ENCODE data around the gene PLPP3.

The PLPP3 gene

DNA sequence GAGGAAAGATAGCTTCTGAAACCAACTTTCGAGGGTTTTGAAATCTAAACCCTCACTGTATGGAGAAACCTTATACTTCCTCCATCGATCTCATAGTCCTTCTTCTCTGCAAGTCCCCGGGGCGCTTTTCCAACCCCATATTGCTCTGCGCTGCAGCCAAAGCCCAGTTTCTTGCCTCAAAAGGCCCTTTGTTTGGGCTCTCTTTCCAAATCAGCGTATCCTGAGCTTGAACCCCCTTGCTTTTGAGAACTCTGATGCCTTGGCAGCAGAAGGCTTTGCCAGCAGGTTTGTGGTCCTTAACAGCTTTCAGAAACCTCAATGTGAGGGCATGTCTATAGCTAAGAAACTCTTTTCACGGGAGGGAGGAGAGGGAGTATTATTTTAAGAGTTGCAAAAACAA is 21.6 kb downstream of the PLPP3 start:
- in situ Hi-C loops (cut with HindIII; ENCODE audit: low sequenced_read_pairs): no loop called here
- TF ChIP-seq, protein P1, sequence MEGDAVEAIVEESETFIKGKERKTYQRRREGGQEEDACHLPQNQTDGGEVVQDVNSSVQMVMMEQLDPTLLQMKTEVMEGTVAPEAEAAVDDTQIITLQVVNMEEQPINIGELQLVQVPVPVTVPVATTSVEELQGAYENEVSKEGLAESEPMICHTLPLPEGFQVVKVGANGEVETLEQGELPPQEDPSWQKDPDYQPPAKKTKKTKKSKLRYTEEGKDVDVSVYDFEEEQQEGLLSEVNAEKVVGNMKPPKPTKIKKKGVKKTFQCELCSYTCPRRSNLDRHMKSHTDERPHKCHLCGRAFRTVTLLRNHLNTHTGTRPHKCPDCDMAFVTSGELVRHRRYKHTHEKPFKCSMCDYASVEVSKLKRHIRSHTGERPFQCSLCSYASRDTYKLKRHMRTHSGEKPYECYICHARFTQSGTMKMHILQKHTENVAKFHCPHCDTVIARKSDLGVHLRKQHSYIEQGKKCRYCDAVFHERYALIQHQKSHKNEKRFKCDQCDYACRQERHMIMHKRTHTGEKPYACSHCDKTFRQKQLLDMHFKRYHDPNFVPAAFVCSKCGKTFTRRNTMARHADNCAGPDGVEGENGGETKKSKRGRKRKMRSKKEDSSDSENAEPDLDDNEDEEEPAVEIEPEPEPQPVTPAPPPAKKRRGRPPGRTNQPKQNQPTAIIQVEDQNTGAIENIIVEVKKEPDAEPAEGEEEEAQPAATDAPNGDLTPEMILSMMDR (IDR thresholded peaks at IDR 0.05; ENCODE audit: low read depth, low read length): no peak
- H3K4me3 ChIP-seq (ENCODE audit: low read depth, low read length): no peak overlapping the region
- DNase-seq (ENCODE audit: low read depth, low spot score): no peak

DNA sequence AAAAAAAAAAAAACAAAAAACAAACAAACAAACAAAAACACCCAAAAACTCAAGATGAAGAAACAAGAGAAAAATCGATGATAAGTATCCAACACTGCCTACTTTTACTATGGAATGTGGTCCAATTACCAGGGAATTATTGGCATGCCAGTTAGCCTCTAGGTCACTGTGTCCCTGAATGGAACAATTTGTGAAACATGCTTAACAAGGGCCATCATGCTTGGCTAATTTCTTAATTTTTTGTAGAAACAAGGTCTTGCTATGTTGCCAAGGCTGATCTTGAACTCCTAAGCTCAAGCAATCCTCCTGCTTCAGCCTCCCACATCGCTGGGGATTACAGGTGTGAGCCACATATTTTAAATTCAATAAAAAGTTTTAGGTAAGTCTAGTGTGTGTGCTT is 23.9 kb downstream of the PLPP3 start:
- H3K4me3 ChIP-seq (ENCODE audit: low read depth, low read length): no peak overlapping the region
- TF ChIP-seq, protein P1 (IDR thresholded peaks at IDR 0.05; ENCODE audit: low read depth, low read length): no peak
- in situ Hi-C loops (cut with HindIII; ENCODE audit: low sequenced_read_pairs): no loop called here
- DNase-seq (ENCODE audit: low read depth, low spot score): no peak

DNA sequence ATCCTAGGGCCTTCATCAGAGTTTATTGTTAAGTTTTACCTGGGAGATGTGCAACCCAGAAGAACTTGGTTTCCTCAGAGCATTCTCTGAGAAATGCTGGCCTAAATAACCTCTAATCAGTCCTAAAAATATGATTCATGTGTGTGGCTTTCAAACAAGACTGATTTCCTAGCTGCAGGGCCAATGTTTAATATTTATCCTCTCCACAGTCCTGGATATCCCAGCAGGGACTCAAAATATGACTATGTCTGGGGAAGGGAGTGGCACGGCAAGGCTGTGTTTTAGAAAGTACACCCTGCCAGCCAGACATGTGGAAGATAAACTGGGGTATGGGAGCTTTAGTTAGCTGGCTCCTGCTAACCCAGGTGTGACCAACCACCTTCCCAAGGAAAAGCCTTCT is 26.3 kb downstream of the PLPP3 start:
- H3K4me3 ChIP-seq (ENCODE audit: low read depth, low read length): no peak overlapping the region
- no peak for DNase-seq (ENCODE audit: low read depth, low spot score)
- TF ChIP-seq, protein P1 (IDR thresholded peaks at IDR 0.05; ENCODE audit: low read depth, low read length): no peak
- in situ Hi-C loops (cut with HindIII; ENCODE audit: low sequenced_read_pairs): no loop called here

DNA sequence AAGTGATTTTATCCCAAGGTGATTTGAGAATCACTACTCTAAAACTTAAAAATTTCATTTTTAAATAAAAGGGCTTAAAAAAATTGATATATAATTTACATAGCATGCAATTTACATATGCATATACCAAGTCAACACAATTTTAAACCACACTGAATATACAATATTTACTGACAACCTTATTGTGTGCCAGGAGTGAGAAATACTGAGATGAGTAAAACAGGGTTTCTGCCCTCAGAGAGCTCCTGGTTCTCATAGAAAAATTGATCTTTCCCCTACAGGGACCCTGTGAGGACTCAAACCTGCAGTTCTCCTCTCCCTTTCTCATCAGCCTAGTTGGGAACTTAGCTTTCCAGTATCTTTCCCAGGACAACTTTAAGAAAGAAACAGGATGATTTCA is 27.0 kb downstream of the PLPP3 start:
- in situ Hi-C loops (cut with HindIII; ENCODE audit: low sequenced_read_pairs): no loop called here
- no peak for DNase-seq (ENCODE audit: low read depth, low spot score)
- TF ChIP-seq, protein P1 (IDR thresholded peaks at IDR 0.05; ENCODE audit: low read depth, low read length): no peak
- H3K4me3 ChIP-seq (ENCODE audit: low read depth, low read length): no peak overlapping the region

DNA sequence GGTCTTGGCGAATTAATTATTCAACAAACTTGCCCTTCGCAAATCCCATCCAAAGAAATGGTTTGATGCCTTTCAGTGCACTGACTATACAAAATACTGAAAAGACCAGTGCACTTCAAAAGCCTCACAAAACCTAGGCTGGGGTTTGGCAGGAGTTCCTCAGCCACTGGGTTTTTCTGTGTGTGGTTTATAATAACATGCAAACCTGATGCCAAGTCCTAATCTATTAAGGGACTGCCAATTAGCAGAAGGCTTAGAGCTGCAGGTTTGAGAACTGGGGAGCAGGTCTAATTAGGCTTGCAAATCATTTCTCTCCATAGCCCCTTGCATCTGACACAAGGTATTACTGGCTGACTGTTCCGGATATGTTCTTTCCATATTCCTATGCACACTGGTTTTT is 27.7 kb downstream of the PLPP3 start:
- TF ChIP-seq, protein P1 (IDR thresholded peaks at IDR 0.05; ENCODE audit: low read depth, low read length): no peak
- peak; percentile 67 for DNase-seq (ENCODE audit: low read depth, low spot score)
- in situ Hi-C loops (cut with HindIII; ENCODE audit: low sequenced_read_pairs): no loop called here
- H3K4me3 ChIP-seq (ENCODE audit: low read depth, low read length): no peak overlapping the region

DNA sequence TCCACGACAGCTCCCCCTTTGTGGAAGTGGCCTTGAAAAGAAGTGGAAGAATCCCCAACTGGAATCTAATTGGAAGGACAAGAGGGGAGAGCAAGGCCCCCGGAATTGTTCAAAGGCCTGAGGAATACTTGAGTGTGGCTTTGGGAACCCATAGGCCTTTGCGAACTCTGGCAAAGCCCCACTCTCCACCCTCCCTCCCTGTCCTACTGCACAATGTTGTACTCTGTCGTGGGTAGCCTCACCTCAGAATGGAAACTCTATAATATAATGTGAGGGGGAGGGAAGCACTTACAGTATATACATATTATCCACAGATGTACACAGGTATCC is 28.5 kb downstream of the PLPP3 start:
- DNase-seq (ENCODE audit: low read depth, low spot score): no peak
- in situ Hi-C loops (cut with HindIII; ENCODE audit: low sequenced_read_pairs): no loop called here
- H3K4me3 ChIP-seq (ENCODE audit: low read depth, low read length): no peak overlapping the region
- TF ChIP-seq, protein P1 (IDR thresholded peaks at IDR 0.05; ENCODE audit: low read depth, low read length): no peak
